PFSK-1 (cell line): ENCODE results near the gene HOMER3.

Experiments used
- FOXP2 ChIP-seq: optimal IDR thresholded peaks from 2 replicates; pipeline ENCODE3; 2011; ENCODE audit warnings: borderline replicate concordance, control low read depth, inconsistent platforms; ENCODE audit not compliant: insufficient read depth; ENCODE audit errors: extremely low read length, extremely low read depth
- POLR2AphosphoS5 ChIP-seq: IDR thresholded peaks from 2 replicates; pipeline ENCODE4 v1.6.1; 2012; ENCODE audit warnings: low read depth, mild to moderate bottlenecking, control low read depth, low read length, moderate library complexity
- SIN3A ChIP-seq: IDR thresholded peaks from 2 replicates; pipeline ENCODE4 v1.6.1; 2012; ENCODE audit warnings: mild to moderate bottlenecking, low read length, moderate library complexity, borderline replicate concordance; ENCODE audit not compliant: insufficient read depth
- TAF1 ChIP-seq: IDR thresholded peaks from 2 replicates; pipeline ENCODE4 v1.6.1; 2012; ENCODE audit warnings: low read length, control low read depth, borderline replicate concordance; ENCODE audit not compliant: insufficient read depth
- TF ChIP-seq, protein P1 (sequence below), 2 experiments: IDR thresholded peaks; 2 replicates each; pipeline versions ENCODE4 v1.6.1 to v1.8.0; 2011 to 2012; ENCODE audit warnings: low read depth in 2 of 2, low read length in 2 of 2, control low read depth in 1 of 2, inconsistent platforms in 1 of 2, mild to moderate bottlenecking in 1 of 2, moderate library complexity in 1 of 2; ENCODE audit not compliant: insufficient read depth in 1 of 2

The HOMER3 gene

DNA sequence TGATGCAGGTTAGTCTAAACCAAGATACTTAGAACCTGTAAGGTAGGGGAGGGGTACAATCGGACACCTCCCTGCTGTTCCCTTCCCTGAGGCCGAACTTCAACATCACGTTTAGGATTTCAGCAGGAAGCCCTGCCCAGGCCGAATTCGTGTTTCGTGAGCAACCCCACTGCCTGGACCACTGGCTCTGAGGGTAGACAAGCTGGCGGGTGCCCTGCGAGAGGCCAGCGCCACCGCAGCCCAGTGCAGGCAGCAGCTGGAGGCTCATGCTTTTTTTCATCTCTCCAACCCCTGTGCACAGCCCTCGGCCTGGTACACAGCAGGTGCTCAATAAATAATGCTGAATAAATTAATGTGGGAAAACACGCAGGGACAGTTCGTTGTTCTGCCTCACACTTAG, 7.7 kb downstream of the HOMER3 start:
- no peak for TF ChIP-seq FOXP2
- TF ChIP-seq TAF1 = no peak
- TF ChIP-seq POLR2AphosphoS5 = no peak
- no peak for TF ChIP-seq SIN3A
- TF ChIP-seq, protein P1, sequence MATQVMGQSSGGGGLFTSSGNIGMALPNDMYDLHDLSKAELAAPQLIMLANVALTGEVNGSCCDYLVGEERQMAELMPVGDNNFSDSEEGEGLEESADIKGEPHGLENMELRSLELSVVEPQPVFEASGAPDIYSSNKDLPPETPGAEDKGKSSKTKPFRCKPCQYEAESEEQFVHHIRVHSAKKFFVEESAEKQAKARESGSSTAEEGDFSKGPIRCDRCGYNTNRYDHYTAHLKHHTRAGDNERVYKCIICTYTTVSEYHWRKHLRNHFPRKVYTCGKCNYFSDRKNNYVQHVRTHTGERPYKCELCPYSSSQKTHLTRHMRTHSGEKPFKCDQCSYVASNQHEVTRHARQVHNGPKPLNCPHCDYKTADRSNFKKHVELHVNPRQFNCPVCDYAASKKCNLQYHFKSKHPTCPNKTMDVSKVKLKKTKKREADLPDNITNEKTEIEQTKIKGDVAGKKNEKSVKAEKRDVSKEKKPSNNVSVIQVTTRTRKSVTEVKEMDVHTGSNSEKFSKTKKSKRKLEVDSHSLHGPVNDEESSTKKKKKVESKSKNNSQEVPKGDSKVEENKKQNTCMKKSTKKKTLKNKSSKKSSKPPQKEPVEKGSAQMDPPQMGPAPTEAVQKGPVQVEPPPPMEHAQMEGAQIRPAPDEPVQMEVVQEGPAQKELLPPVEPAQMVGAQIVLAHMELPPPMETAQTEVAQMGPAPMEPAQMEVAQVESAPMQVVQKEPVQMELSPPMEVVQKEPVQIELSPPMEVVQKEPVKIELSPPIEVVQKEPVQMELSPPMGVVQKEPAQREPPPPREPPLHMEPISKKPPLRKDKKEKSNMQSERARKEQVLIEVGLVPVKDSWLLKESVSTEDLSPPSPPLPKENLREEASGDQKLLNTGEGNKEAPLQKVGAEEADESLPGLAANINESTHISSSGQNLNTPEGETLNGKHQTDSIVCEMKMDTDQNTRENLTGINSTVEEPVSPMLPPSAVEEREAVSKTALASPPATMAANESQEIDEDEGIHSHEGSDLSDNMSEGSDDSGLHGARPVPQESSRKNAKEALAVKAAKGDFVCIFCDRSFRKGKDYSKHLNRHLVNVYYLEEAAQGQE (IDR thresholded peaks at IDR 0.05; ENCODE audit: insufficient read depth in 1 of 2, low read depth in 2 of 2, low read length in 2 of 2) = no peak

DNA sequence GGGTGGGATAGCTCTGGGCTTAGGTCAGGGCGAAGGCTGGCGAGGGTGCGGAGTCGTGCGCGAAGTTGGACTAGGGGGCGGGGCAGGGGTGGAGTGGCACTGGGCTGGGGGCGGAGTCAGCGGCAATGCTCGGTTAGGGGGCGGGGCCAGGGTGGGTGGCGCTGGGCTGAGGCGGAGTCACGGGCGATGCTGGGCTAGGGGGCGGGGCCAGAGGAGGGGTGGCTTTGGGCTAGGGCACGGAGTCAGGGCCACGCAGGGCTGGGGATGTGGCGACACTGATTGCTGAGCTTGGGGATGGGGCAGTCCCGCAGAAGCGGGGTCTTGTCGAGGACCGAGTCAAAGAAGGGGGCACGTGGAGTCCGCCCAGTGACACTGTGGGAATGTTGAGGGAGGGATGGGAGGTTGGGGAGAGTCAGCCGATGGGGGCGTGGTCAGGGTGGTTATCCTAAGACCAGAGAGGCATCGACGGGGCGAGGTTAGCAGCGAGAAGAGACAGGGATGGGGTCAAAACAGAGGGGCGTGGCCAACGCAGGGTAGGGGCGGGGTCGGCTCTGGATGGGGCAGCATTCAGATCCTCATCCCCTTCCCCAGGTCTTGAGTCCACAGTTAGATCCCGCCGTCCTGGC, 8.7 kb downstream of the HOMER3 start:
- TF ChIP-seq, protein P1 (IDR thresholded peaks at IDR 0.05; ENCODE audit: insufficient read depth in 1 of 2, low read depth in 2 of 2, low read length in 2 of 2) = no peak
- no peak for TF ChIP-seq TAF1
- TF ChIP-seq FOXP2 = no peak
- TF ChIP-seq SIN3A = no peak
- no peak for TF ChIP-seq POLR2AphosphoS5

DNA sequence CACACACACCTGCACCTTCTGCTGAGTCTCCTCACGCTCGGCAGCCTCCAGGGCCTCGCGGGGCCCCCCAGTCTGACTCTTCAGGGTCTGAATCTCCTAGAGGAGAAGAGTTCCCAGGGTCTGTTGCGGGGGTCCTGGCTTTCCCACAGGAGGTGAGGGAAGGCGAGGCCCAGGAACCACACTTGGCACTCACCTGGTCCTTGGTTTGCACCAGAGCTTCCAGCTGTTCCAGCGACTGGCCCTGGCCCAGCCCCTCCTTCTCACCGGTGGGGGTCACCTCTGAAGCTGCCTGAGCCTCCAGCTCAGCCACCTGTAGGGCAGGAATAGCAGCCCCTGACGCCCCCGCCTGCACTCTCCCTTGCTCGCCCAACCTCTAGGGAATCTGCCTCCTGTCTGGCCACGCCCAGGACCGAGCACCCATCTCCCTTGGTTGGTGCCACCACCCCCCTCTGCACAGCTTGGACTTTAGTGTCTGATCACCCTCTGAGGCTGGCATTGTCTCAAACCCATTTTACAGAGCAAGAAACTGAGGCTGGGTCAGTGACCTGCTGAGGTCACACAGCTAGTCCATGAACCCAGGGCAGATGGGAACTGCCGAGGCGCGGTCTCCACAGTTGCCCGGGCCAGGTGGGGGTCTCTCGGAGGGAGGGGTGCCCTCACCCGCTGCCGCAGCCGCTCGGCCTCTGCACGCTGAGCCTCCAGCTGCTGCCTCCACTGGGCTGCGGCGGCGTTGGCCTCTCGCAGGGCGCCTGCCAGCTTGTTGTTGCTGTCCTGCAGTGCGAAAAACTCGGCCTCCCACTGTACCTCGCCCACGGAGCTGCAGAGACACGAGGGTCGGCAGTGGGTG, 9.5 kb downstream of the HOMER3 start:
- TF ChIP-seq TAF1 (no peak), POLR2AphosphoS5 (no peak)

- TF ChIP-seq POLR2AphosphoS5 (no peak), FOXP2 (no peak), TAF1 (no peak), SIN3A (no peak)
- TF ChIP-seq, protein P1 (IDR thresholded peaks at IDR 0.05; ENCODE audit: insufficient read depth in 1 of 2, low read depth in 2 of 2, low read length in 2 of 2) = no peak
Measured at GRCh38 chr19:18929311-18929710, 11.7 kb downstream of the HOMER3 start.

DNA sequence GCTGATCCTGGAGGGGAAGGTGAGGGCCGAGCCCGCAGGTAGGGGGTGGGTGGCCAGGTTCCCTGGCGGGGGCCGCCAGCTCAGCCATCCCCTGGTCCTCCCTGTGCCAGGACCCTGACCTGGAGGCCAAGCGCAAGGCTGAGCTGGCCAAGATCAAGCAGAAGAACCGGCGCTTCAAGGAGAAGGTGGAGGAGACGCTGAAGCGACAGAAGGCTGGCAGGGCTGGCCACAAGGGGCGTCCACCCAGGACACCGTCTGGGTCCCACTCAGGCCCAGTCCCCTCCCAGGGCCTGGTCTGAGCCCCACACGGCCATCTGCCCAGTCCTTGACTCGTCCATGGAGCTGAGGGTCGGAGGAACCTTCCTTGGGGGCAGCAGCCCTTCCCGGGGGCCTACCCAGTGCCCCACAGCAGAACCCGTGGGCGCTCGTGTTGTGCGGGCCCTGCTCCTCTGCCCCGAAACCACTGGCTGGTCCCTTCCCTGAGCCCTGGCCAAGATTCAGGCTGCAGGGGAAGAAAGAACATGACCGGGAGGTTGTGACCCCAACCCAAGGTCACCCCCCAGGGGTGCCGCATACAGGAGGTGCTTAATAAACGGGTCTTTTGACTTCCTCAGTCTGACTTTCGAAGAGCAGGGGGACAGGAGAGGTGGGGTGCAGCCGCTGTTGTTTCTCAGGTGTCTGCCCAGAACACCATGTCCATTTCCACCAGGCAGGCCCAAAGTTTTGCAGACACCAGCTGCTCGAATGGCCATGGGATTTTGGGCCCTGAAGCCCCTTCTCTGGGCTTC, 12.8 kb downstream of the HOMER3 start:
- TF ChIP-seq POLR2AphosphoS5 = no peak
- no peak for TF ChIP-seq SIN3A
- TF ChIP-seq TAF1 = no peak
- no peak for TF ChIP-seq FOXP2
